ENCODE data around the gene ZNF846. TPM values are rescaled to one million over a fixed set of nuclear protein-coding genes. Genes with fewer than 3 reads are reported as not detected.
"Not testable (repeated sequence)": the region's sequence is repeated elsewhere in the genome, so short reads cannot be mapped to it uniquely, and the experiment has no call there.

ZNF846 gene
- total and polyA plus RNA-seq, 12 donors = 5.2 to 24.8 (median 9.0) TPM

DNA sequence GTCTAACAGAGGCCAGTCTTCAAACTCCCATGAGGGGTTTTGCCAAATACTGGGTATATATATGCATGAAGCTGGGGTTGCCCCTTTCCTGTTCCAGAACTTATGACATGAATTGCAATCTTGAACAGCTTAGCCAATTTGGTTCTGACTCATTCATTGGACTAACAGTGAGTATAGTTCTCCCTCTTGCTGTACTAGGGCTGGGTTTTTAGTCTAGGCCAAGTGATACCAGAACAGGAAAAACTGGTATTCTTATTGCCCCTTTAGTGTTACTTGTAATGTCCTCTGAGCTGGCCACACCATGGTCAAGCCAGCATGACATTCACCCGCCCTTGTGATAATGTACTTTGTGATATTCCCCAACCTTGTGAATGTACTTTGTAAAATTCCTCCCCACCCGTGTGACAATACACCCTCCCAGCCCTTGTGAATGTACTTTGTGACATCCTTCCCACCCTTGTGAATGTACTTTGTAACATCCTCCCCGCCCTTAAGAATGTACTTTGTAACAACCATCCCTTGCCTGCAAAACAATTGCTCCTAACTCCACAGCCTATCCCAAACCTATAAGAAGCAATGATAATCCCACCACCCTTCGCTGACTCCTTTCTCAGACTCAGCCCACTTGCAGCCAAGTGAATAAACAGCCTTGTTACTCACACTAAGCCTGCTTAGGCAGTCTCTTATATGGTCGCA is 26.9 kb downstream of the ZNF846 start:
- DNase-seq = no peak
- intact Hi-C loops (cut with DNase I) = no loop called here
- Histone ChIP-seq H3K27me3 (no peaks in the 10 kb centered on the region), H3K36me3 (replicated peaks in 1 of 2) (no peaks in the 10 kb centered on the region), H3K9me3 (replicated peaks in 1 of 3) (no peaks in the 10 kb centered on the region), H3K4me1 (replicated peaks in 1 of 2) (no peaks in the 10 kb centered on the region), H3K4me3 (no peak overlapping the region), H3K27ac (no peak overlapping the region)
- TF ChIP-seq POLR2A (IDR thresholded peaks at IDR 0.05) = no peak
- TF ChIP-seq, protein P1, sequence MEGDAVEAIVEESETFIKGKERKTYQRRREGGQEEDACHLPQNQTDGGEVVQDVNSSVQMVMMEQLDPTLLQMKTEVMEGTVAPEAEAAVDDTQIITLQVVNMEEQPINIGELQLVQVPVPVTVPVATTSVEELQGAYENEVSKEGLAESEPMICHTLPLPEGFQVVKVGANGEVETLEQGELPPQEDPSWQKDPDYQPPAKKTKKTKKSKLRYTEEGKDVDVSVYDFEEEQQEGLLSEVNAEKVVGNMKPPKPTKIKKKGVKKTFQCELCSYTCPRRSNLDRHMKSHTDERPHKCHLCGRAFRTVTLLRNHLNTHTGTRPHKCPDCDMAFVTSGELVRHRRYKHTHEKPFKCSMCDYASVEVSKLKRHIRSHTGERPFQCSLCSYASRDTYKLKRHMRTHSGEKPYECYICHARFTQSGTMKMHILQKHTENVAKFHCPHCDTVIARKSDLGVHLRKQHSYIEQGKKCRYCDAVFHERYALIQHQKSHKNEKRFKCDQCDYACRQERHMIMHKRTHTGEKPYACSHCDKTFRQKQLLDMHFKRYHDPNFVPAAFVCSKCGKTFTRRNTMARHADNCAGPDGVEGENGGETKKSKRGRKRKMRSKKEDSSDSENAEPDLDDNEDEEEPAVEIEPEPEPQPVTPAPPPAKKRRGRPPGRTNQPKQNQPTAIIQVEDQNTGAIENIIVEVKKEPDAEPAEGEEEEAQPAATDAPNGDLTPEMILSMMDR (IDR thresholded peaks at IDR 0.05) = no peak
- WGBS, 4 donors = 87 to 92% (median 90%) methylated on average over 5 of the region's 5 CpGs

DNA sequence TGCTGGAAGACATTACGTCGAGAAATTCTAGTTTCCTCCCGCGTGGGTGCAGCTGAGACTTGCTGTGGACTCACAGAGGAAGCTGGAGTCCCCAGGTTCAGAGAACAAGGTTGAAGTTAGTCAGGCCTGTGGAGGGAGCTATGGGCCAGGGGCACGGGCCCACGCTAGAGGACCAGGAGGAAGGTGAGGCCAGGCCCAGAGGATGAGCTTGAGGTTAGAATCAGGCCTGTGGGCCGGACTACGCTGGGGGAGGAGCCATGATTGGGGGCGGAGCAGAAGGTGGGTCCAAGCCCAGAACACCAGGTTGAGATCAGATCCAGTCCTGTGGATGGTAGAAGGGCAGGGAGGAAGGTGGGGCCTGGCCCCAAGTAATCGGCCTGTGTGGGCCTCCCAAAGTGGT is 32.6 kb downstream of the ZNF846 start:
- Histone ChIP-seq H3K9me3 (replicated peaks in 1 of 3) (no peaks in the 10 kb centered on the region), H3K36me3 (replicated peaks in 1 of 2) (no peaks in the 10 kb centered on the region), H3K27ac (no peak overlapping the region), H3K27me3 (no peaks in the 10 kb centered on the region), H3K4me3 (no peak overlapping the region), H3K4me1 (replicated peaks in 1 of 2) (no peaks in the 10 kb centered on the region)
- WGBS, 4 donors = 77 to 92% (median 90%) methylated on average over 6 to 10 of the region's 10 CpGs
- DNase-seq = no peak
- intact Hi-C loops (cut with DNase I) = no loop called here
- TF ChIP-seq, protein P1 (IDR thresholded peaks at IDR 0.05) = no peak
- no peak for TF ChIP-seq POLR2A (IDR thresholded peaks at IDR 0.05)

GRCh38 chr19:9730056-9730455 is 38.5 kb downstream of the ZNF846 start:
- WGBS, 4 donors = 86 to 94% (median 89%) methylated on average over 4 to 10 of the region's 10 CpGs

DNA sequence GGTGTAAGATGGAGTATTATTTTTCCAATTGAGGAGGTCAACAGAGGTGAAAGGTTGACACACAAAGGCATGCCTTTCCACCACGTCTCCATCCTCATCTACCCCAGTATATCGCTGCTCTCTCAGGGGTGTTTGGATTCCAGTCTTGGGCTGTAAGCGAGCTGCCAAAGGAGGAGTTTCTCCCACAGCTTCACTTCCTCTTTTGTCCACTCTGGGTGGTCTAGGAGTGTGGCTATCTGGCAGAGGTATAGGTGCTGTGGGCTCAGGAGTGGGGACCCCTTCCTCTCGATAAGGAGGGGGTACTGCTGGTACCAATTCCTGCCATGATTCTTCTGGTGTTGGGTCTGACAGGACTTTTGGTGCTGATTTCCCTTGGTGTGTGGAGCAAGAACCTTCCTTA is 39.4 kb downstream of the ZNF846 start:
- H3K9me3 ChIP-seq (replicated peaks in 1 of 3) = peaks cover 0 to 4% (median 0%) of the 10 kb centered on the region in 3 donors
- intact Hi-C loops (cut with DNase I) = no loop called here
- 52 to 64% (median 62%) methylated on average over 3 to 4 of the region's 4 CpGs for WGBS, 4 donors
- H3K27ac ChIP-seq = no peak overlapping the region
- DNase-seq = no peak
- no peak for TF ChIP-seq POLR2A (IDR thresholded peaks at IDR 0.05)
- TF ChIP-seq, protein P1 (IDR thresholded peaks at IDR 0.05) = no peak
- H3K4me1 ChIP-seq (replicated peaks in 1 of 2) = no peaks in the 10 kb centered on the region
- no peak overlapping the region for H3K4me3 ChIP-seq
- H3K36me3 ChIP-seq (replicated peaks in 1 of 2) = no peaks in the 10 kb centered on the region
- no peaks in the 10 kb centered on the region for H3K27me3 ChIP-seq

More at GRCh38 chr19:9730056-9730455, 38.5 kb downstream of the ZNF846 start:
- DNase-seq; H3K27ac ChIP-seq; H3K27me3 ChIP-seq; H3K4me3 ChIP-seq; H3K4me1 ChIP-seq (replicated peaks in 1 of 2); H3K9me3 ChIP-seq (replicated peaks in 1 of 3); intact Hi-C loops (cut with DNase I); H3K36me3 ChIP-seq (replicated peaks in 1 of 2): not testable (repeated sequence)

DNA sequence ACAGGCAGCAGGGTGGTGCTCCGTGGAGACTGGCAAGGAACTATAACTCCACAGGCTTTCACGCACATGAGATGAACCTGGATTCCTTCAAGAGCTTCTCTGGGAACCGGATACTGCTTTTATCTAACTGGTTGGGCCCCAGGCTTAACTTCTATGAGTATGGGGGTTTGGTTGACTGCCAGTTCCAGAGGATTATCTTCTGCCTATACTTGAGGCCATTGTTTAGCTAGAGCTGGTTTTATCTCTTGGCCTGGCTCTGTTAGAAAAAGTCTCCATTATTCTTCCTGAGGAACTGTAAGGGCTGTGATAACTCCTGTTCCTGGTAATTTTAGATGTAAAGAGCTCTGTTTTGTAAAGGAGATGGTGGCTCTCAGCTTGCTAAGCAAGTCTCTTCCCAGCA is 40.9 kb downstream of the ZNF846 start:
- intact Hi-C loops (cut with DNase I) = no loop called here
- Histone ChIP-seq H3K4me3 (no peak overlapping the region), H3K36me3 (replicated peaks in 1 of 2) (no peaks in the 10 kb centered on the region), H3K4me1 (replicated peaks in 1 of 2) (no peaks in the 10 kb centered on the region), H3K27me3 (no peaks in the 10 kb centered on the region), H3K9me3 (replicated peaks in 1 of 3) (peaks cover 0 to 12% (median 0%) of the 10 kb centered on the region in 3 donors), H3K27ac (no peak overlapping the region)
- TF ChIP-seq, protein P1 (IDR thresholded peaks at IDR 0.05) = no peak
- TF ChIP-seq POLR2A (IDR thresholded peaks at IDR 0.05) = no peak
- no peak for DNase-seq
- 49 to 66% (median 61%) methylated on average over 3 of the region's 3 CpGs for WGBS, 4 donors

GRCh38 chr19:9725508-9726201 is 42.9 kb downstream of the ZNF846 start:
- WGBS, 4 donors = 79 to 85% (median 82%) methylated on average over 13 of the region's 13 CpGs
- H3K4me1 ChIP-seq (replicated peaks in 1 of 2); H3K27me3 ChIP-seq; H3K27ac ChIP-seq; intact Hi-C loops (cut with DNase I); H3K4me3 ChIP-seq; DNase-seq; H3K36me3 ChIP-seq (replicated peaks in 1 of 2): not testable (repeated sequence)
- peaks cover 0 to 12% (median 0%) of the 10 kb centered on the region in 3 donors for H3K9me3 ChIP-seq (replicated peaks in 1 of 3)
